B cell (primary cell): ENCODE data around the gene SCN8A. TPM values are rescaled to one million over a fixed set of nuclear protein-coding genes. Genes with fewer than 3 reads are reported as not detected.

Experiments
- ATAC-seq: fragments of 200-7000 bp; cut with Tn5 transposase; one replicate; pipeline ENCODE4 v1.10.0; 2021; ENCODE audit warnings: low read depth, mild to moderate bottlenecking, moderate number of reproducible peaks, moderate library complexity
- CTCF ChIA-PET: fragments of 350-600 bp; sonication (Branson Sonifier 250); formaldehyde crosslinking; loops from one replicate; lab custom pipeline; 2021; ENCODE audit warnings: antibody characterized with exemption, inconsistent platforms; lab: Charles Lee
- POLR2A ChIA-PET: fragments of 350-600 bp; sonication (Branson Sonifier 250); formaldehyde crosslinking; loops from one replicate; lab custom pipeline; 2021; ENCODE audit warnings: antibody characterized with exemption; lab: Charles Lee
- DNase-seq: peaks from one replicate; pipeline ENCODE4 v3.0.0; 2013
- H2AFZ ChIP-seq: 2 replicates; pipeline ENCODE4 v1.6.1; 2012; ENCODE audit warnings: mild to moderate bottlenecking, low read depth, low read length; ENCODE audit not compliant: insufficient read depth, poor library complexity, severe bottlenecking
- H3K27ac ChIP-seq, 2 donors: 1 replicate in 1 of 2; 2 replicates in 1 of 2; pipeline ENCODE4 v1.5.1; 2012 to 2013; ENCODE audit warnings: low read length in 2 of 2, mild to moderate bottlenecking in 2 of 2, moderate library complexity in 1 of 2
- H3K27me3 ChIP-seq, 4 experiments: fragments of 200-600 bp in 1 of 4; sonication (generic) in 1 of 4; replicated peaks in 1 of 4; 1 replicate in 2 of 4; 2 replicates in 2 of 4; pipeline versions ENCODE4 v1.6.1 to v1.7.0; 2013 to 2016; ENCODE audit warnings: low read length in 3 of 4, mild to moderate bottlenecking in 2 of 4, mixed read lengths in 1 of 4, moderate library complexity in 1 of 4; ENCODE audit not compliant: insufficient read depth in 4 of 4, control insufficient read depth in 3 of 4; ENCODE audit errors: control extremely low read depth in 1 of 4
- H3K36me3 ChIP-seq, 2 experiments: replicated peaks in 1 of 2; 1 replicate in 1 of 2; 2 replicates in 1 of 2; pipeline versions ENCODE4 v1.6.1 to v1.7.1; 2013; ENCODE audit warnings: low read length in 1 of 2; ENCODE audit not compliant: insufficient read depth in 2 of 2, control insufficient read depth in 1 of 2; ENCODE audit errors: control extremely low read depth in 1 of 2, extremely low read depth in 1 of 2
- H3K4me1 ChIP-seq, 2 donors: fragments of 200-600 bp in 1 of 2; sonication (generic) in 1 of 2; 1 replicate in 1 of 2; 2 replicates in 1 of 2; pipeline versions ENCODE4 v1.5.1 to v1.6.1; 2013 to 2017; ENCODE audit warnings: low read length in 2 of 2; ENCODE audit not compliant: control insufficient read depth in 2 of 2, insufficient read depth in 2 of 2
- H3K4me2 ChIP-seq: replicated peaks from 2 replicates; pipeline ENCODE3; 2012; ENCODE audit warnings: mild to moderate bottlenecking, low read depth, low read length; ENCODE audit not compliant: poor library complexity, severe bottlenecking
- H3K4me3 ChIP-seq, 5 experiments: fragments of 200-600 bp in 1 of 5; sonication (generic) in 1 of 5; 1 replicate in 3 of 5; 2 replicates in 2 of 5; pipeline versions ENCODE4 v1.5.1 to v1.7.0; 2011 to 2016; ENCODE audit warnings: low read length in 4 of 5, mild to moderate bottlenecking in 4 of 5, low read depth in 2 of 5, control low read depth in 1 of 5, moderate library complexity in 1 of 5; ENCODE audit not compliant: insufficient read depth in 1 of 5; ENCODE audit errors: control extremely low read depth in 1 of 5, extremely low read depth in 1 of 5
- H3K79me2 ChIP-seq: fragments of 200-600 bp; sonication (generic); one replicate; pipeline ENCODE4 v1.6.0; 2016; ENCODE audit warnings: low read length; ENCODE audit not compliant: control insufficient read depth, insufficient read depth
- H3K9ac ChIP-seq: fragments of 200-600 bp; sonication (generic); 2 replicates; pipeline ENCODE4 v1.6.1; 2017; ENCODE audit warnings: mild to moderate bottlenecking, low read length, moderate library complexity
- H3K9me3 ChIP-seq, 3 donors: one replicate each; pipeline versions ENCODE4 v1.6.1 to v1.7.1; 2013; ENCODE audit warnings: low read length in 2 of 3; ENCODE audit not compliant: control insufficient read depth in 2 of 3, insufficient read depth in 1 of 3; ENCODE audit errors: control extremely low read depth in 1 of 3
- H4K20me1 ChIP-seq: 2 replicates; pipeline ENCODE4 v1.6.0; 2012; ENCODE audit warnings: mild to moderate bottlenecking, low read length; ENCODE audit not compliant: insufficient read depth, control insufficient read depth, poor library complexity, severe bottlenecking
- H3K27ac Mint-ChIP-seq: one replicate; pipeline ENCODE4 v1.8.0; 2021; ENCODE audit warnings: mixed read lengths
- H3K27me3 Mint-ChIP-seq: one replicate; pipeline ENCODE4 v1.8.0; 2021; ENCODE audit warnings: mixed read lengths
- H3K4me1 Mint-ChIP-seq: one replicate; pipeline ENCODE4 v1.8.0; 2021; ENCODE audit warnings: mixed read lengths
- H3K4me3 Mint-ChIP-seq: one replicate; pipeline ENCODE4 v1.8.0; 2021; ENCODE audit warnings: mixed read lengths
- H3K9me3 Mint-ChIP-seq: one replicate; pipeline ENCODE4 v1.8.0; 2022; ENCODE audit warnings: mixed read lengths; ENCODE audit not compliant: insufficient read depth
- CTCF ChIP-seq: fragments of 200-600 bp; IDR thresholded peaks from one replicate; pipeline ENCODE4 v1.8.0; 2022; ENCODE audit warnings: antibody characterized with exemption, mild to moderate bottlenecking
- EZH2 ChIP-seq: IDR thresholded peaks from 2 replicates; pipeline ENCODE4 v1.6.1; 2012; ENCODE audit warnings: borderline replicate concordance, low read depth, mild to moderate bottlenecking, moderate library complexity, low read length; ENCODE audit not compliant: insufficient read depth, poor library complexity, severe bottlenecking
- WGBS: methylation state at CpG from one replicate; pipeline ENCODE4 v1.1.5; 2013; ENCODE audit warnings: missing lambda C conversion rate; ENCODE audit not compliant: insufficient coverage; 5-methylcytosine and 5-hydroxymethylcytosine counted together
- intact Hi-C: fragments of 100-400 bp; cut with micrococcal nuclease; formaldehyde crosslinking; loops from one replicate; pipeline ENCODE4 v1.10.0; 2022
- polyA plus RNA-seq: library from polyadenylated mRNA; depleted of rRNA; stranded (reverse); fragments of >200 nt; gene quantifications from 2 replicates; pipeline ENCODE4 v1.2.3, GENCODE V29; 2012
- total RNA-seq, 2 donors: library from RNA; stranded (reverse); fragments of 120-200 nt in 1 of 2; gene quantifications; 1 replicate in 1 of 2; 2 replicates in 1 of 2; pipeline versions ENCODE4 v1.2.3 to v1.2.4, GENCODE V29; 2013 to 2022

SCN8A gene
- total and polyA plus RNA-seq, 2 donors (not counting 1 experiment from before 2014, with no cell fraction given): 0.78 to 1.0 TPM

- no peaks in the 10 kb centered on the region for H3K4me1 ChIP-seq
- H3K79me2 ChIP-seq: no peaks in the 10 kb centered on the region
- ATAC-seq: no peak
- no peak overlapping the region for H3K27ac ChIP-seq
- Mint-ChIP-seq H3K4me1 (no peaks in the 10 kb centered on the region), H3K27ac (no peak overlapping the region), H3K9me3 (no peaks in the 10 kb centered on the region), H3K27me3 (peaks cover 14% of the 10 kb centered on the region), H3K4me3 (no peak overlapping the region)
- no peaks in the 10 kb centered on the region for H3K36me3 ChIP-seq
- H3K27me3 ChIP-seq: peaks cover 0 to 3% (median 0%) of the 10 kb centered on the region in 4 experiments
- no peak overlapping the region for H3K9ac ChIP-seq
- TF ChIP-seq CTCF: no peak
- no peak for TF ChIP-seq EZH2
- DNase-seq: no peak
- H2AFZ ChIP-seq: no peak overlapping the region
- POLR2A ChIA-PET: no interaction called here
- H4K20me1 ChIP-seq: no peaks in the 10 kb centered on the region
- no peaks in the 10 kb centered on the region for H3K9me3 ChIP-seq
- CTCF ChIA-PET: no interaction called here
- no peak overlapping the region for H3K4me2 ChIP-seq
- no peak overlapping the region for H3K4me3 ChIP-seq
- intact Hi-C loops: no loop called here
- WGBS: 100% methylated on average over 1 of the region's 1 CpG
Measured at GRCh38 chr12:51702587-51702986, 111.6 kb downstream of the SCN8A start.

GRCh38 chr12:51705450-51705849 lies 114.4 kb downstream of the SCN8A start:
- Mint-ChIP-seq H3K9me3 (no peaks in the 10 kb centered on the region), H3K4me1 (no peaks in the 10 kb centered on the region), H3K27ac (no peak overlapping the region), H3K27me3 (peaks cover 6% of the 10 kb centered on the region), H3K4me3 (no peak overlapping the region)
- CTCF ChIA-PET: no interaction called here
- TF ChIP-seq EZH2 (no peak), CTCF (no peak)
- H3K27me3 ChIP-seq: peaks cover 0 to 3% (median 0%) of the 10 kb centered on the region in 4 experiments
- H3K79me2 ChIP-seq: no peaks in the 10 kb centered on the region
- H3K27ac ChIP-seq: no peak overlapping the region
- no peaks in the 10 kb centered on the region for H3K9me3 ChIP-seq
- DNase-seq (no peak), ATAC-seq (no peak)
- no peak overlapping the region for H3K4me3 ChIP-seq
- H3K9ac ChIP-seq: no peak overlapping the region
- H2AFZ ChIP-seq: no peak overlapping the region
- WGBS: 100% methylated on average over 1 of the region's 1 CpG
- POLR2A ChIA-PET: no interaction called here
- intact Hi-C loops: no loop called here
- no peak overlapping the region for H3K4me2 ChIP-seq
- no peaks in the 10 kb centered on the region for H3K36me3 ChIP-seq
- H3K4me1 ChIP-seq: no peaks in the 10 kb centered on the region
- no peaks in the 10 kb centered on the region for H4K20me1 ChIP-seq
